ENCODE measurements around the gene CD84. TPM values are rescaled to one million over a fixed set of nuclear protein-coding genes. Genes with fewer than 3 reads are reported as not detected.

Gene CD84
- total and polyA plus RNA-seq, 4 donors, result 1.9 to 18.8 (median 10.7) TPM

DNA sequence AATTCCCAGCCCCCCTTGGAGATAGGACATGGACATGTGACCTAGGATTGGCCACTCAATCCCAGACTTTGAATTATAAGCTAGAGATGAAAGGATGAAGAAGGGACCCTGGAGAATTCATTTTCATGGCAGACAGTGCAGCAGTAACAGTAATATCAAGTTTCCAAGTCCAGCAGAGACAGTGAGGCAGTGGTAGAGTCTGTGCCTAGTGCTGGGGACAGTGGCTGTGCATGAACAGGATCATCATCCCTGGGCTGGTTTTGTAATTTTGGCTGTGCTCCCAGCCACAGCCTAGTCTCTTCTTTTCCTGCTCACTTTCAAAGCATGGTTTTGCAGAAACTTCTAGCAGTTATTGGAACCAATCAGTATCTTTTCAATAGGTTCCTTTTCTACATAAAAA lies 29.6 kb upstream of the CD84 start:
- DNase-seq, result no peak
- no peaks in the 10 kb centered on the region for H3K36me3 ChIP-seq (ENCODE audit: control insufficient read depth in 4 of 4, insufficient read depth in 4 of 4, low read length in 4 of 4)
- H3K9ac ChIP-seq (ENCODE audit: insufficient read depth in 1 of 2, low read length in 2 of 2), result no peak overlapping the region
- no peaks in the 10 kb centered on the region for H3K9me3 ChIP-seq (ENCODE audit: control insufficient read depth in 4 of 4, insufficient read depth in 3 of 4, low read length in 3 of 4)
- H3K4me1 ChIP-seq (ENCODE audit: control insufficient read depth in 5 of 5, insufficient read depth in 5 of 5, low read length in 5 of 5), result no peaks in the 10 kb centered on the region
- no peak for ATAC-seq (ENCODE audit: insufficient read depth, low FRiP score)
- TF ChIP-seq, protein P1, sequence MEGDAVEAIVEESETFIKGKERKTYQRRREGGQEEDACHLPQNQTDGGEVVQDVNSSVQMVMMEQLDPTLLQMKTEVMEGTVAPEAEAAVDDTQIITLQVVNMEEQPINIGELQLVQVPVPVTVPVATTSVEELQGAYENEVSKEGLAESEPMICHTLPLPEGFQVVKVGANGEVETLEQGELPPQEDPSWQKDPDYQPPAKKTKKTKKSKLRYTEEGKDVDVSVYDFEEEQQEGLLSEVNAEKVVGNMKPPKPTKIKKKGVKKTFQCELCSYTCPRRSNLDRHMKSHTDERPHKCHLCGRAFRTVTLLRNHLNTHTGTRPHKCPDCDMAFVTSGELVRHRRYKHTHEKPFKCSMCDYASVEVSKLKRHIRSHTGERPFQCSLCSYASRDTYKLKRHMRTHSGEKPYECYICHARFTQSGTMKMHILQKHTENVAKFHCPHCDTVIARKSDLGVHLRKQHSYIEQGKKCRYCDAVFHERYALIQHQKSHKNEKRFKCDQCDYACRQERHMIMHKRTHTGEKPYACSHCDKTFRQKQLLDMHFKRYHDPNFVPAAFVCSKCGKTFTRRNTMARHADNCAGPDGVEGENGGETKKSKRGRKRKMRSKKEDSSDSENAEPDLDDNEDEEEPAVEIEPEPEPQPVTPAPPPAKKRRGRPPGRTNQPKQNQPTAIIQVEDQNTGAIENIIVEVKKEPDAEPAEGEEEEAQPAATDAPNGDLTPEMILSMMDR (IDR thresholded peaks at IDR 0.05; ENCODE audit: control extremely low read depth, extremely low read depth), result no peak
- no peak overlapping the region for H3K4me3 ChIP-seq
- H3K27me3 ChIP-seq (ENCODE audit: control insufficient read depth in 3 of 3, insufficient read depth in 3 of 3, low read length in 2 of 3), result peaks cover 0 to 3% (median 0%) of the 10 kb centered on the region in 3 donors
- no peak overlapping the region for H3K27ac ChIP-seq (ENCODE audit: low read depth in 1 of 2, low read length in 1 of 2)

DNA sequence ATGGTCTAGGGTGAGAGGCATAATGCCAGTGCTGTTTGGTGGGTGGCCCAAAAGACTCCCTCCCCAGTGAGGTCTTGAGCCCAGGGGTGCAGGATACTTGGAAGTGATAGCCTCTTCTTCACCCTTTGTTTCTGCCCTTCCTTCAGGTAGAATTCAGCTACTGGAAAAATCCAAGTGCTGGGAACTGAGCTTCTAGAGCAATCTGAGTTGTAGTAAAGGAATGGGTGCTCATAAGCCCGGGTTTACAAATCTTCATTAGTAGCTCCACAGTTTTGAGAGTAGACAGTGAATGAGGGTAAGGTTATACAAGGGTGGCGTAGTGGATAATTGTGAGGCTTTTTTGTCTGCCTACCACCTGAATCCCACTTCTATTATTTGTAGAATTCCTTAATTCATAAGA lies 29.2 kb upstream of the CD84 start:
- DNase-seq (no peak), ATAC-seq (ENCODE audit: insufficient read depth, low FRiP score) (no peak)
- 47 to 50% methylated on average over 2 of the region's 2 CpGs for WGBS, 2 donors

DNA sequence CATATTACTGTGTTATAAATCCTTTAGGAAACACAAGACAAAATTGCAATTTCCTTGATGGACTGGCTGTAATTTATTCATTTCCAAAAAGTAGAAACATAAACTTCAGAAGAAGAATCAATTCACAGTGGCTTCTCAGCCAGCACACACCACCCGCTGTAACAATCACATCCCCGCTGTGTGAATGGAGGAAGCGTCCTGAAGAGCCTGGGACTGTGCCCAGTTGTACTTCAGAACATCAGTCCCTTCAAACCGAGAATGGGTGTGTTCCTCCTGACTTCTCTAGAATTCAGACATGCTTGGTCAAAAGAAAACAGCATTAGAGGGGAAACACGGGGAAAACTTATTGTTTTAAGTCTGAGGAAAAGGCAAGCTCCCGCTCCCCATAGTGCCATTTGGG lies 28.8 kb upstream of the CD84 start:
- H3K4me1 ChIP-seq (ENCODE audit: control insufficient read depth in 5 of 5, insufficient read depth in 5 of 5, low read length in 5 of 5), result no peaks in the 10 kb centered on the region
- TF ChIP-seq, protein P1 (IDR thresholded peaks at IDR 0.05; ENCODE audit: control extremely low read depth, extremely low read depth), result no peak
- H3K27me3 ChIP-seq (ENCODE audit: control insufficient read depth in 3 of 3, insufficient read depth in 3 of 3, low read length in 2 of 3), result no peaks in the 10 kb centered on the region
- no peaks in the 10 kb centered on the region for H3K36me3 ChIP-seq (ENCODE audit: control insufficient read depth in 4 of 4, insufficient read depth in 4 of 4, low read length in 4 of 4)
- DNase-seq (no peak), ATAC-seq (ENCODE audit: insufficient read depth, low FRiP score) (no peak)
- no peak overlapping the region for H3K27ac ChIP-seq (ENCODE audit: low read depth in 1 of 2, low read length in 1 of 2)
- H3K4me3 ChIP-seq, result no peak overlapping the region
- H3K9me3 ChIP-seq (ENCODE audit: control insufficient read depth in 4 of 4, insufficient read depth in 3 of 4, low read length in 3 of 4), result no peaks in the 10 kb centered on the region
- H3K9ac ChIP-seq (ENCODE audit: insufficient read depth in 1 of 2, low read length in 2 of 2), result no peak overlapping the region
- WGBS, 2 donors, result 58 to 71% methylated on average over 6 of the region's 6 CpGs

More for the DNA sequence above, 29.2 kb upstream of the CD84 start:
- Histone ChIP-seq H3K4me1 (ENCODE audit: control insufficient read depth in 5 of 5, insufficient read depth in 5 of 5, low read length in 5 of 5) (no peaks in the 10 kb centered on the region), H3K4me3 (no peak overlapping the region), H3K36me3 (ENCODE audit: control insufficient read depth in 4 of 4, insufficient read depth in 4 of 4, low read length in 4 of 4) (no peaks in the 10 kb centered on the region), H3K9ac (ENCODE audit: insufficient read depth in 1 of 2, low read length in 2 of 2) (no peak overlapping the region), H3K9me3 (ENCODE audit: control insufficient read depth in 4 of 4, insufficient read depth in 3 of 4, low read length in 3 of 4) (no peaks in the 10 kb centered on the region), H3K27ac (ENCODE audit: low read depth in 1 of 2, low read length in 1 of 2) (no peak overlapping the region), H3K27me3 (ENCODE audit: control insufficient read depth in 3 of 3, insufficient read depth in 3 of 3, low read length in 2 of 3) (peaks cover 0 to 3% (median 0%) of the 10 kb centered on the region in 3 donors)
- TF ChIP-seq, protein P1 (IDR thresholded peaks at IDR 0.05; ENCODE audit: control extremely low read depth, extremely low read depth), result no peak

DNA sequence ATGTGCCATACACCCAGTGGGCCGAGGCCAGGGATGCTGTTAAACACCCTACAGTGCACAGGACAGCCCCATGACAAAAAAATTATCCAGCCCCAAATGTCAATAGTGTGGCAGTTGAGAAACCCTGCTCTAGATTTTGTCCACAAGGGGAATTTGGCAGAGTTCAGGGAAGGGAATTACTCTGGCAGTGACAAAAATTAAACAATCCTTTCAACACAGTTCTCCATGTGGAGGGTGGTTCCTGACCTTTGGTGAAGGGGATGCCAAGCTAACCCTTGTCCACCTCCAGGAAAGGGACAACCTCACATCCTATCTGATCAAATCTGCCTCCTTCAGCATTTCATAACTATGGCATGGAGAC lies 28.4 kb upstream of the CD84 start:
- ATAC-seq (ENCODE audit: insufficient read depth, low FRiP score) (no peak), DNase-seq (no peak)
- H3K27ac ChIP-seq (ENCODE audit: low read depth in 1 of 2, low read length in 1 of 2), result no peak overlapping the region
- H3K4me3 ChIP-seq, result no peak overlapping the region
- H3K36me3 ChIP-seq (ENCODE audit: control insufficient read depth in 4 of 4, insufficient read depth in 4 of 4, low read length in 4 of 4), result no peaks in the 10 kb centered on the region
- H3K27me3 ChIP-seq (ENCODE audit: control insufficient read depth in 3 of 3, insufficient read depth in 3 of 3, low read length in 2 of 3), result no peaks in the 10 kb centered on the region
- TF ChIP-seq, protein P1 (IDR thresholded peaks at IDR 0.05; ENCODE audit: control extremely low read depth, extremely low read depth), result no peak
- H3K4me1 ChIP-seq (ENCODE audit: control insufficient read depth in 5 of 5, insufficient read depth in 5 of 5, low read length in 5 of 5), result no peaks in the 10 kb centered on the region
- no peaks in the 10 kb centered on the region for H3K9me3 ChIP-seq (ENCODE audit: control insufficient read depth in 4 of 4, insufficient read depth in 3 of 4, low read length in 3 of 4)
- WGBS, 2 donors, result 88 to 93% methylated on average over 1 of the region's 1 CpG
- H3K9ac ChIP-seq (ENCODE audit: insufficient read depth in 1 of 2, low read length in 2 of 2), result no peak overlapping the region
